ENCODE data around the gene KNDC1. TPM values are rescaled to one million over a fixed set of nuclear protein-coding genes. Genes with fewer than 3 reads are reported as not detected.

Gene KNDC1
- total and polyA plus RNA-seq, 2 donors (not counting 1 experiment from before 2014, with no cell fraction given), result 0.17 to 0.45 TPM

DNA sequence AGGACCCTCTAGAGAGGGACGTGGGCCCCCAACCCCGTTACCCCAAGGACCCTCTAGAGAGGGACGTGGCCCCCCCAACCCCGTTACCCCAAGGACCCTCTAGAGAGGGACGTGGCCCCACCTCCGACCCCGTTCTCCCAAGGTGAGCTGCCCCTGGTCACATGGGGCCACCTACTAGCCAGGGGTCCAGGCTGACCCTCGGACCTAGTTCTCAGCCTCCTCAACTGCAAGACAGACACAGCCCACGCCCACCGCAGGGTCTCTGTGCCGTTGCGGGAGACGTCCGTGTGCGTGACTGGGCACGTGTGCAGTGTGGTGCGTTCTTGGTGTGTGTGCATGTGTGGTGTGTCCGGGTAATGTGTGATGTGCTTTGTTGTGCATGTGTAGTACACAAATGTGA is 48.4 kb downstream of the KNDC1 start:
- Mint-ChIP-seq H3K27ac (no peak overlapping the region), H3K4me1 (no peaks in the 10 kb centered on the region), H3K27me3 (peaks cover 4% of the 10 kb centered on the region), H3K4me3 (no peak overlapping the region), H3K9me3 (ENCODE audit: insufficient read depth) (no peaks in the 10 kb centered on the region)
- Histone ChIP-seq H4K20me1 (ENCODE audit: control insufficient read depth, insufficient read depth, low read length, poor library complexity, severe bottlenecking) (no peaks in the 10 kb centered on the region), H3K79me2 (ENCODE audit: control insufficient read depth, insufficient read depth, low read length) (no peaks in the 10 kb centered on the region), H3K9ac (ENCODE audit: low read length) (no peak overlapping the region), H3K27ac (ENCODE audit: low read length in 2 of 2) (no peak overlapping the region), H3K9me3 (ENCODE audit: control extremely low read depth in 1 of 3, control insufficient read depth in 2 of 3, insufficient read depth in 1 of 3, low read length in 2 of 3) (peaks cover 0 to 3% (median 0%) of the 10 kb centered on the region in 3 donors), H2AFZ (ENCODE audit: insufficient read depth, low read depth, low read length, poor library complexity, severe bottlenecking) (no peak overlapping the region), H3K4me2 (replicated peaks; ENCODE audit: low read depth, low read length, poor library complexity, severe bottlenecking) (no peak overlapping the region), H3K36me3 (replicated peaks in 1 of 2; ENCODE audit: control extremely low read depth in 1 of 2, control insufficient read depth in 1 of 2, extremely low read depth in 1 of 2, insufficient read depth in 2 of 2, low read length in 1 of 2) (no peaks in the 10 kb centered on the region), H3K4me1 (ENCODE audit: control insufficient read depth in 2 of 2, insufficient read depth in 2 of 2, low read length in 2 of 2) (no peaks in the 10 kb centered on the region), H3K27me3 (replicated peaks in 1 of 4; ENCODE audit: control extremely low read depth in 1 of 4, control insufficient read depth in 3 of 4, insufficient read depth in 4 of 4, low read length in 3 of 4) (no peaks in the 10 kb centered on the region), H3K4me3 (ENCODE audit: control extremely low read depth in 1 of 5, extremely low read depth in 1 of 5, insufficient read depth in 1 of 5, low read depth in 2 of 5, low read length in 4 of 5) (no peak overlapping the region)
- ATAC-seq (ENCODE audit: low read depth), result no peak
- no peak for DNase-seq
- ChIA-PET POLR2A (no interaction called here), CTCF (no interaction called here)
- TF ChIP-seq, protein P1, sequence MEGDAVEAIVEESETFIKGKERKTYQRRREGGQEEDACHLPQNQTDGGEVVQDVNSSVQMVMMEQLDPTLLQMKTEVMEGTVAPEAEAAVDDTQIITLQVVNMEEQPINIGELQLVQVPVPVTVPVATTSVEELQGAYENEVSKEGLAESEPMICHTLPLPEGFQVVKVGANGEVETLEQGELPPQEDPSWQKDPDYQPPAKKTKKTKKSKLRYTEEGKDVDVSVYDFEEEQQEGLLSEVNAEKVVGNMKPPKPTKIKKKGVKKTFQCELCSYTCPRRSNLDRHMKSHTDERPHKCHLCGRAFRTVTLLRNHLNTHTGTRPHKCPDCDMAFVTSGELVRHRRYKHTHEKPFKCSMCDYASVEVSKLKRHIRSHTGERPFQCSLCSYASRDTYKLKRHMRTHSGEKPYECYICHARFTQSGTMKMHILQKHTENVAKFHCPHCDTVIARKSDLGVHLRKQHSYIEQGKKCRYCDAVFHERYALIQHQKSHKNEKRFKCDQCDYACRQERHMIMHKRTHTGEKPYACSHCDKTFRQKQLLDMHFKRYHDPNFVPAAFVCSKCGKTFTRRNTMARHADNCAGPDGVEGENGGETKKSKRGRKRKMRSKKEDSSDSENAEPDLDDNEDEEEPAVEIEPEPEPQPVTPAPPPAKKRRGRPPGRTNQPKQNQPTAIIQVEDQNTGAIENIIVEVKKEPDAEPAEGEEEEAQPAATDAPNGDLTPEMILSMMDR (IDR thresholded peaks at IDR 0.05), result no peak
- TF ChIP-seq EZH2 (IDR thresholded peaks at IDR 0.05; ENCODE audit: borderline replicate concordance, insufficient read depth, low read depth, low read length, poor library complexity, severe bottlenecking), result no peak
- intact Hi-C loops (cut with micrococcal nuclease), result no loop called here
- 93% methylated on average over 17 of the region's 18 CpGs for WGBS (ENCODE audit: insufficient coverage)

DNA sequence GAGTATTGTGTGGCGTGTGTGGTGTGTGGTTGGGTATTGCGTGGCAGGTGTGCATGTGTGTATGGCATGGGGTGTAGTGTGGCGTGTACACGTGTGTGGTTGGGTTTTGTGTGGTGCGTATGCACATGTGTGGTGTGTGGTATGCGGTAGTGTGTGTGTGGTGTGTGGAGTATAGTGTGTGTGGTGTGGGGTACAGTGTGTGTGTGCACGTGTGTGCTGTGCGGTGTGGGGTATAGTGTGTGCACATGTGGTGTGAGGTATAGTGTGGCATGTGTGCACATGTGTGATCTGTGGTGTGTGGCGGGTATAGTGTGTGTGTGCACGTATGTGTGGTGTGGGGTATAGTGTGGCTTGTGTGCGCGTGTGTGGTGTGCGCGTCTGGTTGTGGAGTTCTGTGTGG is 49.1 kb downstream of the KNDC1 start:
- no peak overlapping the region for H3K4me2 ChIP-seq (replicated peaks; ENCODE audit: low read depth, low read length, poor library complexity, severe bottlenecking)
- H3K27me3 ChIP-seq (replicated peaks in 1 of 4; ENCODE audit: control extremely low read depth in 1 of 4, control insufficient read depth in 3 of 4, insufficient read depth in 4 of 4, low read length in 3 of 4), result no peaks in the 10 kb centered on the region
- Mint-ChIP-seq H3K4me3 (no peak overlapping the region), H3K4me1 (no peaks in the 10 kb centered on the region), H3K27me3 (peaks cover 4% of the 10 kb centered on the region), H3K27ac (no peak overlapping the region), H3K9me3 (ENCODE audit: insufficient read depth) (no peaks in the 10 kb centered on the region)
- CTCF ChIA-PET, result no interaction called here
- H2AFZ ChIP-seq (ENCODE audit: insufficient read depth, low read depth, low read length, poor library complexity, severe bottlenecking), result no peak overlapping the region
- H3K79me2 ChIP-seq (ENCODE audit: control insufficient read depth, insufficient read depth, low read length), result no peaks in the 10 kb centered on the region
- peaks cover 0 to 4% (median 0%) of the 10 kb centered on the region in 3 donors for H3K9me3 ChIP-seq (ENCODE audit: control extremely low read depth in 1 of 3, control insufficient read depth in 2 of 3, insufficient read depth in 1 of 3, low read length in 2 of 3)
- H3K9ac ChIP-seq (ENCODE audit: low read length), result no peak overlapping the region
- 98% methylated on average over 14 of the region's 14 CpGs for WGBS (ENCODE audit: insufficient coverage)
- POLR2A ChIA-PET, result no interaction called here
- ATAC-seq (ENCODE audit: low read depth) (no peak), DNase-seq (no peak)
- H3K36me3 ChIP-seq (replicated peaks in 1 of 2; ENCODE audit: control extremely low read depth in 1 of 2, control insufficient read depth in 1 of 2, extremely low read depth in 1 of 2, insufficient read depth in 2 of 2, low read length in 1 of 2), result no peaks in the 10 kb centered on the region
- H4K20me1 ChIP-seq (ENCODE audit: control insufficient read depth, insufficient read depth, low read length, poor library complexity, severe bottlenecking), result no peaks in the 10 kb centered on the region
- intact Hi-C loops (cut with micrococcal nuclease), result no loop called here
- no peaks in the 10 kb centered on the region for H3K4me1 ChIP-seq (ENCODE audit: control insufficient read depth in 2 of 2, insufficient read depth in 2 of 2, low read length in 2 of 2)
- no peak overlapping the region for H3K27ac ChIP-seq (ENCODE audit: low read length in 2 of 2)
- TF ChIP-seq, protein P1 (IDR thresholded peaks at IDR 0.05), result no peak
- TF ChIP-seq EZH2 (IDR thresholded peaks at IDR 0.05; ENCODE audit: borderline replicate concordance, insufficient read depth, low read depth, low read length, poor library complexity, severe bottlenecking), result no peak
- no peak overlapping the region for H3K4me3 ChIP-seq (ENCODE audit: control extremely low read depth in 1 of 5, extremely low read depth in 1 of 5, insufficient read depth in 1 of 5, low read depth in 2 of 5, low read length in 4 of 5)
